ENCODE data around the gene ETV3L.

The ETV3L gene

GRCh38 chr1:157095551-157095950 is 4.1 kb downstream of the ETV3L start:
- no peak for TF ChIP-seq CTCF (IDR thresholded peaks at IDR 0.05; ENCODE audit: low read depth, low read length)
- no peak overlapping the region for H3K27ac ChIP-seq
- no peaks in the 10 kb centered on the region for H3K36me3 ChIP-seq
- peaks cover 28% of the 10 kb centered on the region for H3K27me3 ChIP-seq (ENCODE audit: insufficient read depth, low read depth, severe bottlenecking)
- no peaks in the 10 kb centered on the region for H3K9me3 ChIP-seq (ENCODE audit: severe bottlenecking)
- H3K4me3 ChIP-seq (ENCODE audit: low read depth, low read length), result no peak overlapping the region
- DNase-seq, result no peak

GRCh38 chr1:157095091-157095490 is 4.5 kb downstream of the ETV3L start:
- no peak for TF ChIP-seq CTCF (IDR thresholded peaks at IDR 0.05; ENCODE audit: low read depth, low read length)
- Histone ChIP-seq H3K27me3 (ENCODE audit: insufficient read depth, low read depth, severe bottlenecking) (peaks cover 28% of the 10 kb centered on the region), H3K36me3 (no peaks in the 10 kb centered on the region), H3K9me3 (ENCODE audit: severe bottlenecking) (no peaks in the 10 kb centered on the region), H3K27ac (no peak overlapping the region), H3K4me3 (ENCODE audit: low read depth, low read length) (no peak overlapping the region)
- DNase-seq, result no peak

GRCh38 chr1:157092831-157093230 is 6.8 kb downstream of the ETV3L start:
- Histone ChIP-seq H3K27ac (no peak overlapping the region), H3K9me3 (ENCODE audit: severe bottlenecking) (no peaks in the 10 kb centered on the region), H3K27me3 (ENCODE audit: insufficient read depth, low read depth, severe bottlenecking) (peaks cover 16% of the 10 kb centered on the region), H3K36me3 (no peaks in the 10 kb centered on the region), H3K4me3 (ENCODE audit: low read depth, low read length) (no peak overlapping the region)
- no peak for DNase-seq
- no peak for TF ChIP-seq CTCF (IDR thresholded peaks at IDR 0.05; ENCODE audit: low read depth, low read length)

- H3K9me3 ChIP-seq (ENCODE audit: severe bottlenecking), result no peaks in the 10 kb centered on the region
- peaks cover 16% of the 10 kb centered on the region for H3K27me3 ChIP-seq (ENCODE audit: insufficient read depth, low read depth, severe bottlenecking)
- H3K36me3 ChIP-seq, result no peaks in the 10 kb centered on the region
- TF ChIP-seq CTCF (IDR thresholded peaks at IDR 0.05; ENCODE audit: low read depth, low read length), result no peak
- DNase-seq, result peak; percentile 3
- H3K27ac ChIP-seq, result no peak overlapping the region
- H3K4me3 ChIP-seq (ENCODE audit: low read depth, low read length), result no peak overlapping the region
Measured at GRCh38 chr1:157091668-157092273, 7.8 kb downstream of the ETV3L start.

- peak; percentile 7 for DNase-seq
- H3K27me3 ChIP-seq (ENCODE audit: insufficient read depth, low read depth, severe bottlenecking), result peaks cover 13% of the 10 kb centered on the region
- no peaks in the 10 kb centered on the region for H3K36me3 ChIP-seq
- no peak overlapping the region for H3K27ac ChIP-seq
- no peak overlapping the region for H3K4me3 ChIP-seq (ENCODE audit: low read depth, low read length)
- no peaks in the 10 kb centered on the region for H3K9me3 ChIP-seq (ENCODE audit: severe bottlenecking)
- no peak for TF ChIP-seq CTCF (IDR thresholded peaks at IDR 0.05; ENCODE audit: low read depth, low read length)
Measured at GRCh38 chr1:157091186-157091585, 8.4 kb downstream of the ETV3L start.

GRCh38 chr1:157090771-157091170 is 8.8 kb downstream of the ETV3L start:
- H3K36me3 ChIP-seq, result no peaks in the 10 kb centered on the region
- H3K4me3 ChIP-seq (ENCODE audit: low read depth, low read length), result no peak overlapping the region
- TF ChIP-seq CTCF (IDR thresholded peaks at IDR 0.05; ENCODE audit: low read depth, low read length), result no peak
- peaks cover 12% of the 10 kb centered on the region for H3K27me3 ChIP-seq (ENCODE audit: insufficient read depth, low read depth, severe bottlenecking)
- no peak for DNase-seq
- H3K9me3 ChIP-seq (ENCODE audit: severe bottlenecking), result no peaks in the 10 kb centered on the region
- H3K27ac ChIP-seq, result no peak overlapping the region
